ENCODE results near the gene CLEC18B.
"Not testable (repeated sequence)": the region's sequence is repeated elsewhere in the genome, so short reads cannot be mapped to it uniquely, and the experiment has no call there.

The CLEC18B gene

GRCh38 chr16:74443624-74444346, 22.5 kb upstream of the CLEC18B start:
- DNase-seq (ENCODE audit: low read depth) = not testable (repeated sequence)

- DNase-seq (ENCODE audit: low read depth) = no peak
These were observed 18.4 kb upstream of the CLEC18B start for GRCh38 chr16:74439685-74440084.

- DNase-seq (ENCODE audit: low read depth) = no peak
These were observed 17.3 kb upstream of the CLEC18B start for GRCh38 chr16:74438492-74438979.

GRCh38 chr16:74431516-74431915, 10.2 kb upstream of the CLEC18B start:
- DNase-seq (ENCODE audit: low read depth) = no peak

GRCh38 chr16:74430036-74430712, 8.9 kb upstream of the CLEC18B start:
- DNase-seq (ENCODE audit: low read depth) = peak; percentile 7

GRCh38 chr16:74428493-74428892, 7.2 kb upstream of the CLEC18B start:
- not testable (repeated sequence) for DNase-seq (ENCODE audit: low read depth)

GRCh38 chr16:74425751-74426150, 4.5 kb upstream of the CLEC18B start:
- not testable (repeated sequence) for DNase-seq (ENCODE audit: low read depth)

GRCh38 chr16:74423721-74424120, 2.4 kb upstream of the CLEC18B start:
- DNase-seq (ENCODE audit: low read depth) = not testable (repeated sequence)

- DNase-seq (ENCODE audit: low read depth) = not testable (repeated sequence)
These were observed 808 bp upstream of the CLEC18B start for GRCh38 chr16:74422086-74422485.

GRCh38 chr16:74421482-74421785, 156 bp upstream of the CLEC18B start:
- DNase-seq (ENCODE audit: low read depth) = not testable (repeated sequence)

GRCh38 chr16:74419811-74420210, 1.5 kb downstream of the CLEC18B start:
- not testable (repeated sequence) for DNase-seq (ENCODE audit: low read depth)

- not testable (repeated sequence) for DNase-seq (ENCODE audit: low read depth)
These were observed 3.4 kb downstream of the CLEC18B start for GRCh38 chr16:74417897-74418296.

- DNase-seq (ENCODE audit: low read depth) = not testable (repeated sequence)
These were observed 7.4 kb downstream of the CLEC18B start for GRCh38 chr16:74413920-74414319.

- not testable (repeated sequence) for DNase-seq (ENCODE audit: low read depth)
These were observed 7.8 kb downstream of the CLEC18B start for GRCh38 chr16:74413485-74413884.

GRCh38 chr16:74412775-74413390, 8.4 kb downstream of the CLEC18B start:
- not testable (repeated sequence) for DNase-seq (ENCODE audit: low read depth)

GRCh38 chr16:74412138-74412774, 9.0 kb downstream of the CLEC18B start:
- not testable (repeated sequence) for DNase-seq (ENCODE audit: low read depth)

- not testable (repeated sequence) for DNase-seq (ENCODE audit: low read depth)
These were observed 10.3 kb downstream of the CLEC18B start for GRCh38 chr16:74410981-74411380.

GRCh38 chr16:74410057-74410957, 11.0 kb downstream of the CLEC18B start:
- not testable (repeated sequence) for DNase-seq (ENCODE audit: low read depth)

GRCh38 chr16:74409185-74409981, 11.9 kb downstream of the CLEC18B start:
- not testable (repeated sequence) for DNase-seq (ENCODE audit: low read depth)

- DNase-seq (ENCODE audit: low read depth) = not testable (repeated sequence)
These were observed 13.9 kb downstream of the CLEC18B start for GRCh38 chr16:74407362-74407705.
